ENCODE data around the gene ANO4. TPM values are rescaled to one million over a fixed set of nuclear protein-coding genes. Genes with fewer than 3 reads are reported as not detected.
"Not testable (repeated sequence)": the region's sequence is repeated elsewhere in the genome, so short reads cannot be mapped to it uniquely, and the experiment has no call there.

ANO4 gene
- total RNA-seq, 1 experiment from 2014 or later, result 1.7 TPM

DNA sequence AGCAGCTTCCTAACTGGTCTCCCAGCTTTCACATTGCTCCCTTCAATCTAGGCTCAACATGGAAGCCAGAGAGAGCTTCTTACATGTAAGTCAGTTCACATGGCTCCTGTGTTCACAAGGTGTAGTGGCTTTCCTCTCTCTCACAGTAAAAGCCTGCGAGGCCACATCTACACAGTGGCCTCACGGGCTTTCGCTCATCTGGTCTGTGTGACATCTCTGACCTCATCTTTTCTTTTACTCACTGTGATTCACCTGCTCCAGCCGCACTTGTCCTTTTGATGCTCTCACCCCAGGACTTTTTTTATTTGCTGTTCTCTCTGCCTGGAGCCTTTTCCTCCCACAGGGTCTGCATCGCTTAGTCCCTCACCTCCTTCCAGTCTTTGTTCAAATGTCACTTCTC lies 293.3 kb downstream of the ANO4 start:
- DNase-seq (ENCODE audit: low spot score), result no peak

DNA sequence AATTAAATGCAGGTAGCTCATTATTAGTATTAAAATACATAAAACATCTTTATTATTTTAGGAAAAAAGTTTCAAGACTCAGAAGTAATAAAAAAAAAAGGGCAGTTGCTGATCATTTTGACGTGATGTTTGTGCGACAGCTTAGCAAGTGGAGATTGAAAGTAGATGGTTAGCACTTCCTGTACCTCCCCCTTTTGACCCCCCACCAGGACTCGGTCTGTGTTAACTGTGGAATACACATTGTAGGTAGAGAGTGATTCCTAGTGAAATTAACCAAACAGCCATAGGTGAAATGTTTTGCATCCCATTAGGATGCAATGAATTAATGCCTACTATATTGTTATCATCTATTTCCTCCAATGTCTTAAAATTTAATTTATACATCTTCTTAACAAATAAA lies 294.7 kb downstream of the ANO4 start:
- DNase-seq (ENCODE audit: low spot score), result no peak

DNA sequence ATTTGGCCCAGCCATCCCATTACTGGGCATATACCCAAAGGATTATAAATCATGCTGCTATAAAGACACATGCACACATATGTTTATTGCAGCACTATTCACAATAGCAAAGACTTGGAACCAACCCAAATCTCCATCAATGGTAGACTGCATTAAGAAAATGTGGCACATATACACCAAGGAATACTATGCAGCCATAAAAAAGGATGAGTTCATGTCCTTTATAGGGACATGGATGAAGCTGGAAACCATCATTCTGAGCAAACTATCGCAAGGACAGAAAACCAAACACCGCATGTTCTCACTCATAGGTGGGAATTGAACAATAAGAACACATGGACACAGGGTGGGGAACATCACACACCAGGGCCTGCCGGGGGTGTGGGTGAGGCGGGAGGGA lies 295.6 kb downstream of the ANO4 start:
- DNase-seq (ENCODE audit: low spot score), result not testable (repeated sequence)

DNA sequence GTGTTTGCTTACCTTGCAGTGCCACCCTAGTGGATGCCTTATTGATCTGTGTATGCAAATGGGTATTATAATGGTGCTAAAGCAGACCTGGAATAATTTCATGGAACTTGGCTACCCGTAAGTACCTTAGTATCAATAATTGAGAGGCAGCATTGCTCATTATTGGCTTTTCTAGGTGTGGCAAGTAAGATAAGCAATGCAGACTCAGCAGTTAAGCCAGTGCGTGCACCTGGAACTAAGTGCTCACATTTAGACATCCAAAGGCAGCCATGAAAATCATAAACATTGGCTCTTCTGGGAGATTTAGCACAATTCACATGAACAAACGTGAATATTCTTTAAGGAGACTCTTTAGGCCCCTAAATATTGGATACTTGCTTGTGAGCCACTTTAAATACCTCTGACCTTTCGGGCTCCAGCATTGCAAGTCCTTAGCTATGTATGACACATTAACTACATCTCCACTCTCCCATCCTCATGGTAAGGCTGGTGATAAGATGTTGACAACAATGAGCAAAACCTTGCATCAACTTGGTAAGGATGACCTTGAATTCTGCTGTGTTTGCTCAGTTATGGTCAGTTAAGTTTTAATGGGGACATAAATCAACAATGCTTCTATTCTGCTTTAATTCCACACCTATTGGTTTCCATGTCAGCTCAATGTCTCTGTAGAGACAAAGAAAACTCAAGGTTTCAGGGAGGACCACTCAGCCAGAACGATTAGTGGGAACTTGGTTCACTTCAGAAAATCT lies 303.4 kb downstream of the ANO4 start:
- no peak for DNase-seq (ENCODE audit: low spot score)

DNA sequence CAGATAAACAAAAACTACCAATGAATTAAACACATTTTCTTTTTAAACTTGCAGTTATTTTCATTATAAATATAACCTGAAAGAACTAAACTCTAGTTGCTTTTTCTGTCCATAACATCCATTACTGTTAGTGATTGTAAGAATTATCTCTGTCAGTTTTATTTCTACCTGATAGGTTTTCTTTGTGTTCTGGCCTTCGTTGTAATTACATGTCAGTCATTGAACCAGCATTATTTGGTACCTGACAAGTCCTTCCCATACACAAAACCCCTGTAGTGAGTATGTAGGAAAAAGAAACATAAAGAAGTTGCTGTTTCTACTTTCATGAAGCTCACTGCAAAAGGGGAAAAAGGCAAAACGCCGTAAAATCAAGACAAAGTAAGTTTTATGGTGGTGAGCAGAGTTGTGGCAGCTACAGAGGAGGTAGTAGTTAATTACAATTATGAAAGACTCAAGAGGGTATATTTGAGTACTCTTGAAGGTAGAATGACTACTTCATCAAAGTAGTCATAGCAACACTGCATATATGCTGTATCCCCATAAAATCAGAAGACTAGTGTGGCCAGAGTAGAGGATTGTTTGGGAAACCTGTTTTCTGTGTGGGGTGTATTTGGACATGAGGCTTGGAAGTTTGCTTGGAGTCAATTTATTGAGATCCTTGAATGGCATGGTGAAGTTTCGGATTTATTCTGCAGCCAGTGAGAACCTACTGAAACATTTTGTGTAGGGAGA lies 312.6 kb downstream of the ANO4 start:
- no peak for DNase-seq (ENCODE audit: low spot score)

DNA sequence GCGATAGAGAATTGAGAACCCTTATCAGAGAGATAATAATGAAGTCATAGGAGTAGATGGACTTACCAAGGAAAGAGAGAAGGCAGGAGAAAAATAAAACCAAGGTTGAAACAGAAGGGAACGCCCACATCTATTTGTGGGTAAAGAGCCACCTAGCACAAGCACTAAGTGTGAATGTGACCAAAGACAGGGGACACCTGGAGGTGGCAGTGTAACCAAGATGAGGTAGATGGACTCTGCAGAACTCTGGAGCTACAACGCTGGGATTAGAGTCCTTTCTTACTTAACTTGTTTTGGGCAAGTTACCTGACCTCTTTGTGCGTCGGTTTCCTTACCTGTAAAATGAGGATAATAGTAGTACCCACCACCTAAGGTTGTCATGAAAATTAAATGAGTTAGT lies 313.6 kb downstream of the ANO4 start:
- no peak for DNase-seq (ENCODE audit: low spot score)

DNA sequence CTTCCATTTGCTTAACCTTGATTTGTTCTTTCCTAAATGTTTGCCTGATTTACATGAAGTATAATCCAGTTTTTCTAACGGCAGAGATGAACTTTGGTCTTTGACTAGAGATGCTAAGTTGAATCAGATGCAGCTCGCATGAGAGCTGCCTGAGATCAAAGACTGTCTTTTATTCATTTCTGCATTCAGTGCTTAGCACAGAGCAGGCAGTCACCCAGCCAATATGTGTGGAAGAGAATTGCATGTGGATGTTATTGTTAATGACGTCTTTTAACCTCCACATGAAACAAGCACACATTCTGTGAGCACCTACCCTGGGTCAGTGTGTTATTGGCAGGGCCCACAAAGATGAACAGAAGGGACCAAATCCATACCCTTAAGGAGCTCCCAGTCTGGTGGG lies 316.3 kb downstream of the ANO4 start:
- DNase-seq (ENCODE audit: low spot score), result no peak

DNA sequence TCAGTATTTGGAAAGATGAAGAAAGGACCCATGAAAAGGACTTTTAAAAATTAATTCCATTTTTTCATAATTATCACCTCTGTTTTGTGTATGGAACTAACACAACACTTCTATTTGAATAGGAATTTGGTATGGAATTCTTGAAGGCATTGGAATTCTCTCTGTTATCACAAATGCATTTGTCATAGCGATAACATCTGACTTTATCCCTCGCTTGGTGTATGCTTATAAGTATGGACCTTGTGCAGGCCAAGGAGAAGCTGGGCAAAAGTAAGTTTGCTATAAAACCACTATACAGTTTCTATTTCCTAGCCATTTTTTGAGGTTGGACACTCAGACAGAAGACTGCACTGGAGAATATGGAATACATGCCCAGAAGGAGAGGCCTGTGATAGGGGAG lies 316.9 kb downstream of the ANO4 start:
- no peak for DNase-seq (ENCODE audit: low spot score)

DNA sequence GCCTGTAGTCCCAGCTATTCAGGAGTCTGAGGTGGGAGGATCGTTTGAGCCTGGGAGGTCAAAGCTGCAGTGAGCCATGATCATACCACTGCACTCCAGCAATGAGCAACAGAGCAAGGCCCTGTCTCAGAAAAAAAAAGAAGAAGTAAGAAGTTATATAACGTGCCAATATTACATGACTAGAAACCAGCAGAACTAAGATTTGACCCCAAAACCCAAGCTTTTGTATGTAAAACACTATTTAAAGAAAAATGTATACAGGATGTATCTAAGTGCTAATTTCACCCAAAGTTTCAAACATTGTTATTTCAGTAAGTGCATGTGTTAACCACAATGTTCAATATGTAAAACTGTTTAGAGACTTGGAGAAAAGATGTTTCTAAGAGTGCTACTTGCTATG lies 320.8 kb downstream of the ANO4 start:
- no peak for DNase-seq (ENCODE audit: low spot score)

DNA sequence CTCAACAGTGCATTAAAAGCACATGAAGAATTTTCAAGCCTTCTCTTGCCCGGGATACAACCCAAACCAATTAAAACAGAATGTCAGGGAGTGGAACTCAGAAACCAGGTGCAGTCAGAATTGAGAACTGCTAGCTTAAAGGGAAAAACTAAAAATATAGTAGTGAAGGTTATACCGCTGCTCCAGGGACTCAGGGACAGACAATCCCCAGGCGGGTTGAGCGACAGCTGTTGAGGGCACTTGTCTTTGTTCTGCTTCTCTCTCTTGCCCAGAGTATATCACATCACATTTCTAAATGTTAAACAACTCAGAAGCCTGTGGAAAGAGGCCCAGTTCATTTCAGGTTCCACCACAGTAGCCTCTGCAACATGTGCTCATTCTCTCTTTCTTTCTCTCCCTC lies 322.3 kb downstream of the ANO4 start:
- DNase-seq (ENCODE audit: low spot score), result no peak

DNA sequence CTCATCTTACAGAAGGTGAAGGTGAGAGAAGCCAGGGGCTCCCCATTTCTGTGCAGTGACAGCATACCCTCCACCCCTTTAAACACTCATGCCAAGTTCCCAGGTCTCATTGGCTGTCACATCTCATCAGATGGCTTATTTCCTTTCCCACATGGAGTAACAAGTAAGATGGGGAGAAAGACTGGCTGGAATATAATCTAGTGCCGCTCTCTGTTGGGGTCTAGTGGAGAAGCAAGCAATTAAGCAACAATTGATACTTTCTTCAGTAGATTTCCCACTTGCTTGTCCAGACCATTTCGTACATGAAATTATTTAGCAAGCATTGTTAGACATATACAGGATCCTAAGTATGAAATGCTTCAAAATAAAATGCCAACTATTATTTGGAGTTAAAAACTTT lies 323.3 kb downstream of the ANO4 start:
- DNase-seq (ENCODE audit: low spot score), result no peak

DNA sequence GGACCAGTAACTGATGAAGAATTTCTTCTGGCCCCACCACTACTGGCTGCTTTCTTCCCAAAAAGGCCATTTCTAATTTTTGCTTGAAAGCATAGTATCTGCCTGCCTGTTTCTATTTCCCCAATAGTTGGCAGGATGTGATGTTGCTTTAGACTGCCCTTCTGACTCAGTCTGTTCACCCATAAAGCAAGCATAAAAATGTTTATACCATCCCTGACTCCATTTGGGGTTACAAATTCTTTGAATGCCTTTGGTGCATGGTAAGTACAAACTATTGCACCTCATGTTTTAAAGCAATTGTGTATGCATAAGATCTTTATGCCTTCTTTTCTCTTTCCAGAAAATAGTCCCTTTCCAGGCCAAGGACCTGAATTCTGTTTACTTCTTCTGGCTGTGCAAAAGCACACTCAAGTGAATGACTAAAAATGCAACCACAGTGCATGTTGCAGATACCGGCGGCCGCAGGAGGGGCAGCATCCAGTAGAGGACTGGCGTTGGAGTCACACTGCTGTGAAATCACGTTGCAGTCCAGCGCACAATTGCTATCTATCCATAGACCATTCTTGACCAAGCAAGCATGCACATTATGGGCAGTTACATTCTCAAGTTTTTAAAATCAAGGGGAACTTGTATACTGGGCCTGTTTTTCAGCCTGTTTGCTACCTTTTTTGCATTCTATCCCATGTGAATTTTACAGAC lies 333.1 kb downstream of the ANO4 start:
- DNase-seq (ENCODE audit: low spot score), result peak; percentile 61

DNA sequence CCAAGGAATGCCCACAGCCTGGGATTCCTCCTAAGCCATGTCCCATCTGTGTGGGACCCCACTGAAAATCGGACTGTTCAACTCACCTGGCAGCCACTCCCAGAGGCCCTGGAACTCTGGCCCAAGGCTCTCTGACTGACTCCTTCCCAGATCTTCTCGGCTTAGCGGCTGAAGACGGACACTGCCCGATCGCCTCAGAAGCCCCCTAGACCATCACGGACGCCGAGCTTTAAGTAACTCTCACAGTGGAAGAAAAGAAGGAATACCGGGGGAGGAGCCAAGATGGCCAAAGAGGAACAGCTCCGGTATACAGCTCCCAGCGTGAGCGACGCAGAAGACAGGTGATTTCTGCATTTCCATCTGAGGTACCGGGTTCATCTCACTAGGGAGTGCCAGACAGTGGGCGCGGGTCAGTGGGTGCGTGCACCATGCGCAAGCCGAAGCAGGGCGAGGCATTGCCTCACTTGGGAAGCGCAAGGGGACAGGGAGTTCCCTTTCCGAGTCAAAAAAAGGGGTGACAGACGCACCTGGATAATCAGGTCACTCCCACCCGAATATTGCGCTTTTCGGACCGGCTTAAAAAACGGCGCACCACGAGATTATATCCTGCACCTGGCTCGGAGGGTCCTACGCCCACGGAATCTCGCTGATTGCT lies 351.3 kb downstream of the ANO4 start:
- DNase-seq (ENCODE audit: low spot score), result not testable (repeated sequence)

DNA sequence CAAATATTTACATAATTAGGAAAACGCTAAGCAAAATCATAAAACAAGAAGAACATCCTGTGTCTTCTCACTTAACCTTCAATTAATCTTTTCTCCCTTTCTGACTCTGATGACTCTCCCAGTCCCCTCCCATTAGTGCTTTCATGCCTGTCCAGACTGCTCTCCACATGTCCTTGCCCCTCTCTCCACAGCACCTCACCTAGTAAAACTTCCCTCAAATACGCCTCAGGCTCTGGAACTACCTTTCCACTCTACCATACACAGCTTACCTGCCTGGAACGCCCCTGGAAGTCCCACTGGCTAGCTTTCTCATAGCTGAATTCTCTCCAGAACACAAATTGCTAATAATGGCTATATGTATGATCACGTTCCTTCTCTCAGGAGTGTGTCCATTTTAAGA lies 370.7 kb downstream of the ANO4 start:
- no peak for DNase-seq (ENCODE audit: low spot score)

DNA sequence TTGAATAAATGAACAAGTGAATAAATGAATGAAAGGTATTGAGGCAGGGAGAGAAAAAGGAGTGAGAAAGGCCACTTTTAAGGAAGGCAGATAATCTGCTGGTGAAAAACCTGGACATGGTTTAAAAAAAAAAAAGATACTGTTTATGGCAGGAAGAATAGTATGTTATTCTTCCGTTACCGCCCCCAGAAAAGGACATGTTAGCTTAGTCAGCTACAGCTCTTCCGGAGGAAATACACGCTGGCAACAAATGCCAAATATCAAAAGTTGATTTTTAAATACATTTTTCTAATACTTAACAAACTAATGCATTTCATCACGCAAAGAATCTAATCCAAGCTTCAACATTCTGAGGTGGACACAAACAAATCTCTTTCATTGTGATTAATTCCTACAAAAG lies 372.3 kb downstream of the ANO4 start:
- DNase-seq (ENCODE audit: low spot score), result no peak

DNA sequence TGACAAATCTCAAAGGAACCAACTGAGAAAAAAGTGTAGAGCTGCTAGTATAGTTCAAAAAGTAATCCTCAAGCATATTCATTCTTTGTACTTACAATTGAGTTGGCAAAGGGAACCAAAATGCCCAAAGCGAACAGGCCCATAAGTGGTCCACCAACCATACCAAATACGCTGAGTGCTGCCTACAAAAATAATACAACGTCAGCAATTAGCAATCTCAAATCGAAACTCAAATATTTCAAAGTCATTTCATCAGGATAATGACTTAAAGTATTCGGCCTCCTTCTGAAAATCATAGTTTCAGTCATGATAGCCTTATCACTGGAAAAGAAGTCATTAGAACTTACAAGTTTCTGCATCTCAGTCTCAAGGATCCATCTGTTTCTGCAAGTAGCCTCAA lies 373.4 kb downstream of the ANO4 start:
- DNase-seq (ENCODE audit: low spot score), result no peak

DNA sequence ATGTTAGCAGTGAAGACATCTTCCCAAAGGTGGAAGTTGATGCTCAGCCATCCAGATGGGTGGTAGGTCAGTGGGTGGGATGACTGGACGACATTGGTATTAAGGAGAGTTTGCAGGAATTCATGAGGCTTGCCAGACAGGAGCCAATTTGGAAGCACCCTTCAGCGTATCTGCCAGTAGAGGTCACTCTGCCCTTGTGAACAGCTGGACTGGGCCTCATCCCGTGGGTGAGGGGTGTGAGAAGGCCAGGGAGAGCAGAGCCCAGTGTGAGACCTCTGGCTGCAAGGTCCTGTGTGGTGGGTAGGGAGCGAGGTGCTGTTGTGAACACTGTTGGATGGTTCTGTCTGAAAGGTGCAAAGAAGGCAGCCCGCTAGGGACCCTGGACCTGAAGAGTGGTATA lies 377.7 kb downstream of the ANO4 start:
- peak; percentile 14 for DNase-seq (ENCODE audit: low spot score)

DNA sequence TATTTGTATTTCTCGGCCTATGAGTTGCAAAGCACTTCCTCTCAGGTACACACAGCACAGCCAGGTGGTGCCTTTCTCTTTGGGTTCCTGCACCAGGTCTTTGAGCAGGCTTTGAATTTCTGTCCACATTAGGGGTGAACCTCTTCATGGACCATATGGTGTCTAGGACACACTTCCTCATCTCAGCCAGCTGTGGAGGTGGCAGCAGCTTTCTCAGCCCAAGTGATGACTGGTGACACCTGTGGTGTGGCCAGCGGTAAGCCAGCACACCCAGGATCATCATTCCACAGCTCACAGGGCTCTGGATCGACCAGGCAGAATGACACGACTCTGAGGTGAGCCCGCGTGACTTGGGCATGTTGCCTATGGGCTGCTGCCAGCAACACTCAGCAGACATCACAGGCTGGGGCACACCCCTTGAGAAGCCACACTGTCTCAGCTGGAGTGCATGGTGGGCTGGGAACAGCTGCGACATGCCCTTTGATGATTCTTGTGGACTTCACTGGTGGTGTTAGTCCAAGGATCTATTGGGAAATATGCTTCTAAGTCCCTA lies 378.7 kb downstream of the ANO4 start:
- DNase-seq (ENCODE audit: low spot score), result no peak

DNA sequence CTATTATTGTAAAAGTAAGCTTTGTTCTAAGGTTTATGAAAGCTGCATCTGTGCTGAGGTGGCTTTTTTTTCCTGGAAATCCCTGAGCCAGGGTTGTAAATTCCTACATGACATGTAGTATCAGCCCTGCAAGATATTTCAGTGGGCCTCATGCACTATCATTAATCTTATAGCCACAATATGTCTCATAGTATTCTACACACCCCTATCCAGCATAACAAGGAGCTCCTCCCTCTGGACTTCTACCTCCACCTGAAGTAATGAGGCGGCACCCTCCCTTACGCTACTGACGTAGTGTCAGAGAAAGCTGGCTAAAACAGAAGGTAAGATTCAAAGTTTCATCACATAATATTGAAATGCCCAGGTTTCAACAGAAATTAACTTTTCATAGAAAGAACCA lies 380.0 kb downstream of the ANO4 start:
- DNase-seq (ENCODE audit: low spot score), result no peak

All from H4 (cell line).